ENCODE data around the gene GPHN. TPM values are rescaled to one million over a fixed set of nuclear protein-coding genes. Genes with fewer than 3 reads are reported as not detected.

GPHN gene
- total RNA-seq, 1 experiment from 2014 or later, result 11.3 TPM

DNA sequence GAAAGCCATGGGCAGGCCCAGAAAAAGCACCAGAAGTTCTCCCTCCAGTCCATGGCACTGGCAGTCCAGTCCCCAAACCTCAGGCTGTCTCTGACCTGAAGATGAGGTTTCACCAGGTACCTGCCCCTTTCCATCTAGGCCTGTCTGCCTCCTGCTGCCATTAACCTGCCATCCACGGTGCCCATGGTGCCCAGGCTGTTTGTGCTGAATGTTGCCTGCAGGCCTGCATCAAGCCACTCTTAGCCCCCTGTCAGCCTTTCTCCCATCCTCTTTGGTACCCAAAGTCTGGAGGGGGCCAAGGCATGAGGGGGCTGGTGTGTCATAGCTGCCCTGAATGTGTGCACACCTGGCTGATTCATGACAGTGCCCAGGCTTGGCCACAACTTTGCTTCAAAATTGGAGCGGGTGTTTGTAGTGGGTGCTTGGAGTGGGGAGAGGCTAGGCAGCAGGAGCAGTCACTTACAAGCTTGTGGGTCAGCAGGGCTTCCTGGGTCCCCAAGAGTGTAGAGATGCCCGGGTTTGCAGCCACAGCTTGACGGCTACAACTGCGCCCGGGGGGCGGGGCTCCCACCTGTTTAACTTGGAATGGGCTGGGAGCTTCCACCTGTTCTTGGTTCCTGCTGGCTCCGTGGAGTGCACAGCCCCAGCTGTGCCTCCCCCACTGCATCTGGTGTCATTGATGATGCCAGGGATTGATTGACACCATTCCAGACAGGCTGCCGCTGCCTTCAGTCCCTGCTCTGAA lies 88.5 kb downstream of the GPHN start:
- no peaks in the 10 kb centered on the region for H3K27me3 Mint-ChIP-seq (ENCODE audit: insufficient read depth, unreplicated experiment)
- H3K4me1 Mint-ChIP-seq (ENCODE audit: low read depth, unreplicated experiment), result no peaks in the 10 kb centered on the region
- no peaks in the 10 kb centered on the region for H3K27me3 ChIP-seq (replicated peaks; ENCODE audit: control insufficient read depth, insufficient read depth, low read length)
- H3K4me3 Mint-ChIP-seq (ENCODE audit: unreplicated experiment), result no peak overlapping the region
- no peak overlapping the region for H3K4me3 ChIP-seq (ENCODE audit: low read depth, low read length)
- H3K4me1 ChIP-seq, result no peaks in the 10 kb centered on the region
- no TSS peak for BruUV-seq (replicated peaks)
- no peaks in the 10 kb centered on the region for H3K36me3 Mint-ChIP-seq (ENCODE audit: insufficient read depth, unreplicated experiment)
- no peaks in the 10 kb centered on the region for H3K36me3 ChIP-seq (ENCODE audit: control insufficient read depth, insufficient read depth, low read length)
- ChIA-PET POLR2A (no interaction called here), CTCF (no interaction called here)
- H3K9me3 Mint-ChIP-seq (ENCODE audit: unreplicated experiment), result peaks cover 11% of the 10 kb centered on the region
- TF ChIP-seq, protein P1, sequence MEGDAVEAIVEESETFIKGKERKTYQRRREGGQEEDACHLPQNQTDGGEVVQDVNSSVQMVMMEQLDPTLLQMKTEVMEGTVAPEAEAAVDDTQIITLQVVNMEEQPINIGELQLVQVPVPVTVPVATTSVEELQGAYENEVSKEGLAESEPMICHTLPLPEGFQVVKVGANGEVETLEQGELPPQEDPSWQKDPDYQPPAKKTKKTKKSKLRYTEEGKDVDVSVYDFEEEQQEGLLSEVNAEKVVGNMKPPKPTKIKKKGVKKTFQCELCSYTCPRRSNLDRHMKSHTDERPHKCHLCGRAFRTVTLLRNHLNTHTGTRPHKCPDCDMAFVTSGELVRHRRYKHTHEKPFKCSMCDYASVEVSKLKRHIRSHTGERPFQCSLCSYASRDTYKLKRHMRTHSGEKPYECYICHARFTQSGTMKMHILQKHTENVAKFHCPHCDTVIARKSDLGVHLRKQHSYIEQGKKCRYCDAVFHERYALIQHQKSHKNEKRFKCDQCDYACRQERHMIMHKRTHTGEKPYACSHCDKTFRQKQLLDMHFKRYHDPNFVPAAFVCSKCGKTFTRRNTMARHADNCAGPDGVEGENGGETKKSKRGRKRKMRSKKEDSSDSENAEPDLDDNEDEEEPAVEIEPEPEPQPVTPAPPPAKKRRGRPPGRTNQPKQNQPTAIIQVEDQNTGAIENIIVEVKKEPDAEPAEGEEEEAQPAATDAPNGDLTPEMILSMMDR (IDR thresholded peaks at IDR 0.05; ENCODE audit: insufficient read depth in 1 of 2, low read depth in 1 of 2, low read length in 1 of 2, severe bottlenecking in 1 of 2, unreplicated experiment in 1 of 2), result no peak
- intact Hi-C loops (cut with micrococcal nuclease; ENCODE audit: unreplicated experiment), result no loop called here
- H3K27ac Mint-ChIP-seq (ENCODE audit: unreplicated experiment), result no peak overlapping the region
- H3K9me3 ChIP-seq, result no peaks in the 10 kb centered on the region
- DNase-seq, result no peak

GRCh38 chr14:66600416-66600815 lies 92.5 kb downstream of the GPHN start:
- no peaks in the 10 kb centered on the region for H3K9me3 ChIP-seq
- Mint-ChIP-seq H3K36me3 (ENCODE audit: insufficient read depth, unreplicated experiment) (no peaks in the 10 kb centered on the region), H3K27me3 (ENCODE audit: insufficient read depth, unreplicated experiment) (no peaks in the 10 kb centered on the region), H3K9me3 (ENCODE audit: unreplicated experiment) (no peaks in the 10 kb centered on the region), H3K4me3 (ENCODE audit: unreplicated experiment) (no peak overlapping the region), H3K27ac (ENCODE audit: unreplicated experiment) (no peak overlapping the region), H3K4me1 (ENCODE audit: low read depth, unreplicated experiment) (no peaks in the 10 kb centered on the region)
- no TSS peak for BruUV-seq (replicated peaks)
- no peak for DNase-seq
- no peaks in the 10 kb centered on the region for H3K27me3 ChIP-seq (replicated peaks; ENCODE audit: control insufficient read depth, insufficient read depth, low read length)
- TF ChIP-seq, protein P1 (IDR thresholded peaks at IDR 0.05; ENCODE audit: insufficient read depth in 1 of 2, low read depth in 1 of 2, low read length in 1 of 2, severe bottlenecking in 1 of 2, unreplicated experiment in 1 of 2), result no peak
- intact Hi-C loops (cut with micrococcal nuclease; ENCODE audit: unreplicated experiment), result no loop called here
- ChIA-PET POLR2A (no interaction called here), CTCF (no interaction called here)
- H3K36me3 ChIP-seq (ENCODE audit: control insufficient read depth, insufficient read depth, low read length), result no peaks in the 10 kb centered on the region
- no peaks in the 10 kb centered on the region for H3K4me1 ChIP-seq
- H3K4me3 ChIP-seq (ENCODE audit: low read depth, low read length), result no peak overlapping the region

GRCh38 chr14:66601932-66602578 lies 94.1 kb downstream of the GPHN start:
- no peaks in the 10 kb centered on the region for H3K9me3 ChIP-seq
- Mint-ChIP-seq H3K27ac (ENCODE audit: unreplicated experiment) (no peak overlapping the region), H3K27me3 (ENCODE audit: insufficient read depth, unreplicated experiment) (no peaks in the 10 kb centered on the region), H3K9me3 (ENCODE audit: unreplicated experiment) (no peaks in the 10 kb centered on the region), H3K4me1 (ENCODE audit: low read depth, unreplicated experiment) (no peaks in the 10 kb centered on the region), H3K36me3 (ENCODE audit: insufficient read depth, unreplicated experiment) (no peaks in the 10 kb centered on the region), H3K4me3 (ENCODE audit: unreplicated experiment) (no peak overlapping the region)
- BruUV-seq (replicated peaks), result no TSS peak
- ChIA-PET POLR2A (no interaction called here), CTCF (no interaction called here)
- H3K36me3 ChIP-seq (ENCODE audit: control insufficient read depth, insufficient read depth, low read length), result no peaks in the 10 kb centered on the region
- DNase-seq, result no peak
- H3K4me1 ChIP-seq, result no peaks in the 10 kb centered on the region
- TF ChIP-seq, protein P1 (IDR thresholded peaks at IDR 0.05; ENCODE audit: insufficient read depth in 1 of 2, low read depth in 1 of 2, low read length in 1 of 2, severe bottlenecking in 1 of 2, unreplicated experiment in 1 of 2), result no peak
- intact Hi-C loops (cut with micrococcal nuclease; ENCODE audit: unreplicated experiment), result no loop called here
- no peak overlapping the region for H3K4me3 ChIP-seq (ENCODE audit: low read depth, low read length)
- H3K27me3 ChIP-seq (replicated peaks; ENCODE audit: control insufficient read depth, insufficient read depth, low read length), result no peaks in the 10 kb centered on the region
